ENCODE data around the gene LHPP.

LHPP gene

GRCh38 chr10:124648738-124649137 is 187.1 kb downstream of the LHPP start:
- DNase-seq: peak in 3 of 5 donors; percentile 35 to 81 (median 41)

DNA sequence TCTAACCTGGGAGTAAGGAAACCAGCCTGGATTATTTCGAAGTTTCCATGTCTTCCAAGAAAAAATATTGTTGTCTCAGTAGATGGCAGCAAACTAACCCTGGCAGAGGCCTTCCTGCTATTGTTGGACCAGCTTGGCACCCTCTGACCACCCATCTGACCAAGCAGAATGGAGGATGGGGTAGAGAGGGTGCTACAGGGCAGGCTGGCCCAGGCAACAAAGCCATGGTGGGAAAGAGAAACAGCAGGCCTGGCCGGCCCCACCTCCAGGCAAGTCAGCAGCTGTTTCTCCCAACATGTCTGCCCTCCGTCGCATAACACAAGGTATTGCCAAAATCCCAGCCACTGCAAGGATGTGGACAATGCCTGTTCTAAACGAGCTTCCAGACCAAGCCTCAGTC is 187.6 kb downstream of the LHPP start:
- no peak for DNase-seq

DNA sequence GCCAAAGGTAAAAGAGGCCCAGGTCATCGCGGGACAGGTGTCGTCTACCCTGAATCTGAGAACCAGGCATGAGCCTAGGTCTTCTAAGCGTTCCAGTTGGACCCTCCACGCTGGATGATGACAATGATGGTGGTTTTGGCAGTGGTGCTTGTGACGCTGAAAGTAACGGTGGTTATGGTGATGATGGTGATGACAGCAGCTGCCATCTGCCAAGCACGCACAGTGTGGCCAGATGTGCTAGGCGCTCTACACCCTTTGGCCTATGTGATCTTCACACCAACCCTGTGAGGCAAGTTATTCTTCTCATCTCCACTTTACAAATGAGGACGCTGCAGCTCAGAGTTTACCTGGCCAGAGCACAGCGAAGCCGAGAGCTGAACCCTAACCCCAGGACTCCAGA is 188.6 kb downstream of the LHPP start:
- no peak for DNase-seq

- peak; percentile 33 to 77 (median 50) for DNase-seq
Observed at GRCh38 chr10:124650820-124651401, 189.3 kb downstream of the LHPP start.

DNA sequence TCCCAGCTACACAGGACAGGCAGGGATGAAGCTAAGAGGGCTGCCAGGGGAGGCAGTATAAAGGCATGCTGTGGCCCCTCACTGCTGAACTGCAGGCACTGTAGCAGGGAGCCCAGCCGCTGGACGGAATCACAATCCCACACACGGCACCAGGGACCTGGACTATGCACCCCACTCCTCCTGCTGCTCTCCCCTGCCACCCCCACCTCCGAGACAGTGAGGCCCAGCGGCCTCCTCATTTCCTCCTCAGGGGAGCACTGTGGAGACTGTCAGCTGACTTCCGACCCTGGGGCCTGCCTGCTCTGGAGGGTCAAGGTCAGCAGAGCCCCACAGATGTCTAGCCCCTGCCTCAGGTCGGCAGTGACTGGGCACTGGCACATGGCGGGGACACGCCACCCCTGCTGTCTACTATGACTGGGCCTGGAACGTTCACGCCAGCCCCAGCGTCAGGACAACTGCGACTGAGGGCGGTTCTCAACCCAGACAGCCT is 189.8 kb downstream of the LHPP start:
- no peak for DNase-seq

GRCh38 chr10:124652200-124652599 is 190.6 kb downstream of the LHPP start:
- no peak for DNase-seq

GRCh38 chr10:124652701-124653100 is 191.1 kb downstream of the LHPP start:
- DNase-seq: no peak

DNA sequence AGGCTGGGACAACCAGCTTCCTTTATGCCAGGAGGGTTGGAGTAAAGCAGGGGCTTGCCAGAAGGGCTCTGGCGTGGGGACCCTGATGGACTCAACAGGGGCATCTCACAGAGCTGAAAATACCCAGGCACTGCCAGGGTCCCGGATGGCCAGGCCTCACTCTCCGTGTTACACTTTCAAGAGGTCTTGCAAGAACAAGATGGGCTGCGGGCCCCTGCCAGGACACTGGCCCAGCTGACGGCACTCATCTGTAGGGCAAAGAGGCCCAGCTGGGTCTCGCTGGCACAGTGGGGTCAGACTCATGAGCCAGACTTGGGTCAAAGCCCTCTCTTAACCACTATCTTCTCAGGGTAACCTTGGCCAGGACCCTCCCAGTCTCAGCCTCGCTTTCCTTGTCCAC is 191.7 kb downstream of the LHPP start:
- no peak for DNase-seq

- DNase-seq: no peak
Observed at GRCh38 chr10:124653811-124654651, 192.4 kb downstream of the LHPP start.

- no peak for DNase-seq
Observed at GRCh38 chr10:124654686-124655085, 193.1 kb downstream of the LHPP start.

- no peak for DNase-seq
Observed at GRCh38 chr10:124655191-124656112, 193.8 kb downstream of the LHPP start.

DNA sequence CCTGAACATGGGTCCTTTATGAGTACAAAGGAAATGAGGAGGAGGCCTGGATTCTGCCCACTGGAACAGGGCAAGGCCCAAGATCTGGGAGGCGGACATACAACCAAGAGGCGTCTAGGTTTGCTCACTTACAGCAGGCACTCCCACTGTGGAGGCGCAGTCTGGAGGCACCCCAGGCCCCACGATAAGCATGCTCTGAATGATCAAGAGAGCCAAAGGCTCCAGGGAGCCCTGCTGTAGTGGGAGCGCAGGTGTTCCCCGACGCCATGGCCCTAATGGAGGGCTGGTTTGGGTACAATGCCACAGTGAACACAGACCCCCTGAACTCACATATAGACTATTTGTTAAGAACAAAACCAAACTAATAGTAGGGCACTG is 194.5 kb downstream of the LHPP start:
- no peak for DNase-seq

DNA sequence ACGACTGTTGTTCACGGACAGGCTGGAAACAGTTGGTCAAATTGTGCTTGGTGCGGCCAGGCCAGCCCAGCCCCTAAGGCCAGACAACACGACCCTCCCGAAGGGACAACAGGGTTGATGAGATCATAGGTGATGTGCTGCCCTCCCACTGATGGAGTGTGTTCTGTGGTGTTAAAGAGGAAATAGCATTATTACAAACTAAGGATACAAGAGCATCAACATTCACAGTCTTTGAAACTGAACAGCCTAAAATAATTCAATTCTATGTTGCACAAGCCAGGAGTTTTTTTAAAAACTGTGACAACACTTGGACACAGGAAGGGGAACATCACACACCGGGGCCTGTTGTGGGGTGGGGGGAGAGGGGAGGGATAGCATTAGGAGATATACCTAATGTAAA is 194.9 kb downstream of the LHPP start:
- DNase-seq: no peak

GRCh38 chr10:124657806-124658205 is 196.2 kb downstream of the LHPP start:
- peak in 2 of 5 donors; percentile 30 to 49 for DNase-seq

GRCh38 chr10:124658591-124659242 is 197.1 kb downstream of the LHPP start:
- no peak for DNase-seq

DNA sequence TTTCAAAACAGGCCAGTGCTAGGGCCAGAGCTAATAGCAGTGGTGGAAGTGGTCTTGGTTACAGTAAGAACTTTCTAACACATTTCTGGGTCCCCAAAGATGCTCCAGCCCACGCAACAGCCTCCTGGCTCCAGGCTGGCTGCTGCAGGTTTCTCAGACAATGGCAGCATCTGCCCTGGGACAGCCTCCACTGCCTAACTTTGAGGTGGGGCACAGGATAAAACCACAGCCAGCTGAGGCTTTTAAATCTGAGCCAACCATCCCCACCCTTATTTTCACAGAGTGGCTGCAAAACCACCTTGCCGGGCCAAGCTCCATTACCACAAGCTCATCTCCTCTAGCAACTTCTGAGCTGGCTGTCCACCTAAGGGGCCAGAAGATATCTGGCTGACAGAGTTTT is 197.8 kb downstream of the LHPP start:
- peak in 1 of 5 donors; percentile 22 for DNase-seq

DNA sequence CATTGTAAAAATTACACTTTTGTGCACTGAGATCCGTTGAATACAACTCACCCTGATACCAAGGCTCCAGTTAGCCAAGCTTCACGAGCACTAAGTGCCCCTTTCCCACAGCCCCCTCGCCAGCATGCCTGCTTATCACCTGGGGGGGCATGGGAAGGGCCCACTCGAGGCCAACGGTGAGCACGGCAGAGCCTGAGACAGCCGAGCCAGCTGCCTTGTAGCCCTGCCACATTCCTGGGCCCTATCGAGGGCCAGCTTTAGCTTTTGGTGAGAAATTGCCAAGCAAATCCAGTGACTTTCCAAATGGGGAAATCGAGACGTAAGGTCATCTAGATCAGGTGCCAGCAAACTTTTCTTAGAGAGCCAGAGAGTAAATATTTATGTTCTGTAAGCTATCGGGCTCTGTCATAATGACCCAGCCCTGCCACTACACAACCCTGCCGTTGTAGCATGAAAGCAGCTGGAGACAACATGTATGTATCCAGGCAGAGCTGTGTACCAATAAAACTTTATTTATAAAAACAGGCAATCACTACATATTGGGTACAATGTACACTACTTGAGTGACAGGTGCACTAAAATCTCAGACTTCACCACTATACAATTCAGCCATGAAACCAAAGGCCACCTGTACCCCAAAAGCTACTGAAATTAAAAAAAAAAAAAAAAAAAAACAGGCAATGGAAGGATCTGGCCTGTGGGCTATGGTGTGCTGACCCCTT is 198.9 kb downstream of the LHPP start:
- DNase-seq: no peak

- no peak for DNase-seq
Observed at GRCh38 chr10:124661660-124662180, 200.1 kb downstream of the LHPP start.

DNA sequence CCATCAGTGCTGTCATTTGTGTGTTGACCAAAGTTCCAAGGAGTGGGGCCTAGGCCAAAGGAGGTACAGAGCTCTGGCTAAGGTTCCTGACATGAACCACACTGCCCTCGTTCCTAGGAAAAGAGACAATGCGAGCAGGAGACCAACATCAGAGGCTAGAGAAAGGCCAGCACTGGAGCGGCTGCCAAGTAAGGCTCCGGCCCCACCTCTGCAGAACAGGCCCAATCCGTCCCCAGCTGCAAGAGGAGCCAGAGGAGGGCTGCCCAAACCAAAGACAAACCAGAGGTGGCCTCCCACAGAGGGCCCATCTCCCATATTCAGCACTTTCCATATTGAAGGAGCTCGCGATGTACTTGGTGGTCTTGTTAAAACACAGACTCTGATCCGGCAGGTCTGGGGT is 201.6 kb downstream of the LHPP start:
- DNase-seq: no peak
